KOPT-K1 (cell line): ENCODE data around the gene RFX1.
"Not testable (repeated sequence)": the region's sequence is repeated elsewhere in the genome, so short reads cannot be mapped to it uniquely, and the experiment has no call there.

Experiments used
- H3K27ac ChIP-seq: fragments of 200-600 bp; sonication (generic); 2 replicates; pipeline ENCODE4 v1.5.1; 2016; ENCODE audit warnings: antibody characterized with exemption, mild to moderate bottlenecking, low read depth, low read length; ENCODE audit not compliant: poor library complexity, severe bottlenecking
- H3K36me3 ChIP-seq: fragments of 200-600 bp; sonication (generic); 2 replicates; pipeline ENCODE4 v1.5.1; 2017; ENCODE audit warnings: antibody characterized with exemption, mild to moderate bottlenecking, low read length, moderate library complexity; ENCODE audit not compliant: insufficient read depth
- H3K9me3 ChIP-seq: fragments of 200-600 bp; sonication (generic); 2 replicates; pipeline ENCODE4 v1.5.1; 2017; ENCODE audit warnings: antibody characterized with exemption, low read length, mild to moderate bottlenecking; ENCODE audit not compliant: insufficient read depth, poor library complexity, severe bottlenecking

Gene RFX1

GRCh38 chr19:13934785-13935109 is 71.4 kb downstream of the RFX1 start:
- no peak overlapping the region for H3K27ac ChIP-seq
- H3K9me3 ChIP-seq, result no peaks in the 10 kb centered on the region
- H3K36me3 ChIP-seq, result 0 out of 2 replicates have a peak, but pooled peaks cover 12% of the 10 kb centered on the region

- no peak overlapping the region for H3K27ac ChIP-seq
- H3K36me3 ChIP-seq, result peaks cover 17% of the 10 kb centered on the region; the same call in 1 of the 2 replicates
- no peaks in the 10 kb centered on the region for H3K9me3 ChIP-seq
Observed at GRCh38 chr19:13932911-13933393, 73.2 kb downstream of the RFX1 start.

- Histone ChIP-seq H3K27ac (no peak overlapping the region), H3K9me3 (no peaks in the 10 kb centered on the region), H3K36me3 (peaks cover 24% of the 10 kb centered on the region; the same call in 1 of the 2 replicates)
Observed at GRCh38 chr19:13932149-13932637, 73.9 kb downstream of the RFX1 start.

- H3K9me3 ChIP-seq, result no peaks in the 10 kb centered on the region
- H3K36me3 ChIP-seq, result peaks cover 31% of the 10 kb centered on the region; the same call in 1 of the 2 replicates
- no peak overlapping the region for H3K27ac ChIP-seq
Observed at GRCh38 chr19:13931391-13932148, 74.5 kb downstream of the RFX1 start.

GRCh38 chr19:13930402-13930801 is 75.7 kb downstream of the RFX1 start:
- Histone ChIP-seq H3K27ac (no peak overlapping the region), H3K36me3 (peaks cover 40% of the 10 kb centered on the region; the same call in 1 of the 2 replicates), H3K9me3 (no peaks in the 10 kb centered on the region)

- no peak overlapping the region for H3K27ac ChIP-seq
- no peaks in the 10 kb centered on the region for H3K9me3 ChIP-seq
- peaks cover 45% of the 10 kb centered on the region; the same call in 1 of the 2 replicates for H3K36me3 ChIP-seq
Observed at GRCh38 chr19:13929956-13930355, 76.2 kb downstream of the RFX1 start.

GRCh38 chr19:13929340-13929739 is 76.8 kb downstream of the RFX1 start:
- H3K36me3 ChIP-seq, result peaks cover 51% of the 10 kb centered on the region; the same call in 1 of the 2 replicates
- no peaks in the 10 kb centered on the region for H3K9me3 ChIP-seq

GRCh38 chr19:13926715-13927114 is 79.4 kb downstream of the RFX1 start:
- no peak overlapping the region for H3K27ac ChIP-seq
- H3K9me3 ChIP-seq, result no peaks in the 10 kb centered on the region
- peaks cover 72% of the 10 kb centered on the region for H3K36me3 ChIP-seq

More at GRCh38 chr19:13929340-13929739, 76.8 kb downstream of the RFX1 start:
- H3K27ac ChIP-seq, result no peak overlapping the region

GRCh38 chr19:13926010-13926409 is 80.1 kb downstream of the RFX1 start:
- Histone ChIP-seq H3K9me3 (peaks cover 2% of the 10 kb centered on the region), H3K36me3 (peaks cover 78% of the 10 kb centered on the region)

GRCh38 chr19:13923194-13923987 is 82.7 kb downstream of the RFX1 start:
- Histone ChIP-seq H3K9me3 (peaks cover 7% of the 10 kb centered on the region), H3K27ac (no peak overlapping the region), H3K36me3 (peaks cover 92% of the 10 kb centered on the region)

More at GRCh38 chr19:13926010-13926409, 80.1 kb downstream of the RFX1 start:
- no peak overlapping the region for H3K27ac ChIP-seq

- not testable (repeated sequence) for H3K27ac ChIP-seq, H3K9me3 ChIP-seq
- H3K36me3 ChIP-seq, result peaks cover 86% of the 10 kb centered on the region
Observed at GRCh38 chr19:13922118-13922517, 84.0 kb downstream of the RFX1 start.

GRCh38 chr19:13920940-13921747 is 85.0 kb downstream of the RFX1 start:
- H3K9me3 ChIP-seq, result peaks cover 7% of the 10 kb centered on the region
- peaks cover 84% of the 10 kb centered on the region for H3K36me3 ChIP-seq
- H3K27ac ChIP-seq, result no peak overlapping the region

GRCh38 chr19:13920524-13920923 is 85.6 kb downstream of the RFX1 start:
- H3K9me3 ChIP-seq, result peaks cover 7% of the 10 kb centered on the region
- H3K36me3 ChIP-seq, result peaks cover 86% of the 10 kb centered on the region
- H3K27ac ChIP-seq, result no peak overlapping the region

- no peak overlapping the region for H3K27ac ChIP-seq
- peaks cover 7% of the 10 kb centered on the region for H3K9me3 ChIP-seq
- peaks cover 84% of the 10 kb centered on the region for H3K36me3 ChIP-seq
Observed at GRCh38 chr19:13918726-13919411, 87.3 kb downstream of the RFX1 start.
